NCI-H526 (cell line): ENCODE results near the gene MOV10L1.
"Not testable (repeated sequence)": the region's sequence is repeated elsewhere in the genome, so short reads cannot be mapped to it uniquely, and the experiment has no call there.

Experiments
- DNase-seq, 2 experiments: peaks; one replicate each; lab custom pipeline; 2025; lab: John Stamatoyannopoulos, UW

The MOV10L1 gene

DNA sequence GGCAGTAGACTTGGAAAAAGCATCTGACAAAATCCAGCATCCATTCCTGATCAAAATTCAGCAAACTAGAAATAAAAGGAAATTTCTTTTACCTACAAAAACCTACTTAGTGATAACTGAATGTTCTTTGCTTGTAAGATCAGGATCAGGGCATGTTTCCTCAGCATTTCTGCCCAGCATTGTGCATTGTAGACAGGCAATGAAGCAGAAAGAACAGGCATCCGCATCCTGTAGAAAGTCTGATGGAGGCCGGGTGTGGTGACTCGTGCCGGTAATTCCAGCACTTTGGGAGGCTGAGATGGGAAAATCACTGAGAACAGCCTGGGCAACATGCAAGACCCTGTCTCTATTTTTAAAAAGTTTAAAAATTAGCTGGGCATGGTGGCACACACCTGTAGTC lies 48.2 kb downstream of the MOV10L1 start:
- no peak for DNase-seq

DNA sequence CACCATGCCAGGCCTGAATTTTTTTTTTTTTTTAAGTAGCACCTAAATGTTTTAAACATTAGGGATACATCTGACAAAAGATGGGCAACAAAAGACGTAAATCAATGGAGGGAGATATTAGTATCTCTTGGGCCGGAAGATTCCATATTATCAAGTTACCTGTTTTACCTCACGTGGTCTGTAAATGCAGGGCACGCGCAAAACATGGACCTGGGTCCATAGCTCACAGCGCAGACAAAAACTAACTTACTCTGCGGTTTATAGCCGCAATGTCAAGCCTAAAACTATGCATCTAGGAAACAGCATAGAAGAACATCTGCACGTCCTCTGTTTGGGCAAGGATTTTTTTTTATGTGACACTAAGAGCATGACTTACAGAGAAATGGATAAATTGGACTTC lies 49.2 kb downstream of the MOV10L1 start:
- no peak for DNase-seq

DNA sequence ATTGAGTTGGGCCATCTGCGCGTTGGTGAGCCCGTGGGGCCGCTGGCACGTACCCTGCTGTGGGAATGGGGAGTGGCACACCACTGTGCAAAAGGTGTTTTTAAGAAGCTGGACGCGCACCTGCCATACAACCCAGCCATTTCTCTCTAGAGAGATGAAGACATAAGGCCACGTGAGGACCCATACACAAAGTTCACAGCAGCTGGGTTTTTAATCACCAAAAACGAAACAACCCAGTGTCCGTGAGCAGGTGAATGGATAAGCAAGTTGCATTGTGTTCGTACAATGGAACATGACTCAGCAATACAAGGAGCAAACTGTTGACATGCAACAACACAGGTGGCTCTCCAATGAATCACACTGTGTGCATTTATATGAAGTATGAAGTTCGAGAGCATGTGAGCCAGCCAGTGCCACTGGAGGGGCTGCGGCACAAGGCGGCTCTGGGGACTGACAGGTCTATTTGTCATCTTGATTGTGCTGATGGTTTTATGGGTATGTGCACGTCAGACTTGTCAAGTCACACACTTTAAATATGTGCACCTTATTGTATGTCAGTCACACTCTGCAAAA lies 50.1 kb downstream of the MOV10L1 start:
- no peak for DNase-seq

DNA sequence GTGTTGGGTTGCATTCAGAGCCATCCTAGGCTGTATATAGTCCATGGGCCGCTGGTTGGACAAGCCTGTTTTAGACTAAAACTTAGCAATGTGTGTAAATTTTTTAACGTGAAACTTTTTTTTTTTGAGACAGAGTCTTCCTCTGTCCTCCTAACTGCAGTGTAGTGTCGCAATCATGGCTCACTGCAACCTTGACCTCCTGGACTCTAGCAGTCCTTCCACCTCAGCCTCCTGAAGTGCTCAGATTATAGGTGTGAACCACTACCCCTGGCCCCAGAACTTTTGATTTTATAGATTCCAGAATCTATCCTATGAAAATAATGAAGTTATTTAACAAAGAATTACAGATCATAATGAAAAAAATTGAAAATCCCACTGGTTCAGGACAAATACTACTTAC lies 50.8 kb downstream of the MOV10L1 start:
- no peak for DNase-seq

DNA sequence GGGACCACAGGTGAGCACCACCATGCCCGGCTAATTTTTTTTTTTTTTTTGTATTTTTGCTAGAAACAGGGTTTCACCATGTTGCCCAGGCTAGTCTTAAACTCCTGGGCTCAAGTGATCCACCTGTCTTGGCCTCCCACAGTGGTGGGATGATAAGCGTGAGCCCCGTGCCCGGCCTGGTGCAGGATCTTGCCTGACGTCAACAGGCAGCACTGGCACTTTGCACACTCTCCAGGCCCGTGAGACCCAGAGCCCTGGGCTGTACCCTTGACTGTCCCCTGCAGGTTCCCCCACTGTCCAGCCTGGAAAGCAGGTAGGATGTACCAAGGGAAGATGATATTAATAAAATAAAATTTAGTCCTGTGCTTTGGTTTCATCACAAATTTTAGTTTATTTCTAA lies 51.7 kb downstream of the MOV10L1 start:
- DNase-seq: no peak

GRCh38 chr22:50141891-50142363 lies 52.1 kb downstream of the MOV10L1 start:
- peak in 1 of 2 experiments; percentile 16 for DNase-seq

- no peak for DNase-seq
Measured at GRCh38 chr22:50143096-50143495, 53.3 kb downstream of the MOV10L1 start.

GRCh38 chr22:50144005-50144614 lies 54.3 kb downstream of the MOV10L1 start:
- no peak for DNase-seq

DNA sequence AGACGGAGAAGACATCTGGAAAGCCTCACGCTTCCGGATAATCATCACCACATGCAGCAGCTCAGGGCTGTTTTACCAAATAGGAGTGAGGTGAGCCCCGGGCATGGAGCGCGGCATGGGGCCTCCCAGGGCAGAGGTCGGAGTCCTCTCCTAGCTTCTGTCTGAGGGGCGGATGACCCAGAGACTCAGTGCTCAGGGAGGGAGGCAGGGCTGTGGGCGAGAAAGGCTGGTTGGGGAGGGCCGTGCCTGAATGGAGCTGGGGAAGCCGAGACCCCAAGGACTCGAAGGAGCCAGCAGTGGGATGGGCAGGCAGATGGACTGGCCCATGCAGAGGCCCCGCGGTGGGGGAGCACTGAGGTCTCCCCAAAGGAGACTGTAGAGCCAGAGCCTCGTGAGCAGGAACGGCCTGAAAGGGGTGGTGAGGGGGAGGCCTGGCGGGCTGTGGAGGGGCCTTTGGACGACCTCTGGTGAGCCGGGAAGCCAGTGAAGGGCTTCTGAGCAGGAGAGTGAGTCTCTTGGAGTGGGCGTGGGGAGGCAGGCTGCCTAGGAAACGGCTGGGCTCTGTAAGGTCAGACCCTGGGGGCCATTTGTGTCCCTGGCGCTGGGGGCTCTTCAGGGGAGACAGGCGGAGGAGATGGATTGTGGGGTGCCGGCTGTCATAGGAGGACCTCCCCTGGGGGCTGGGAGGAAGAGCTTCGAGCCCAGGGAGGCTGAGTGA lies 56.1 kb downstream of the MOV10L1 start:
- no peak for DNase-seq

GRCh38 chr22:50146439-50147238 lies 56.8 kb downstream of the MOV10L1 start:
- peak in 1 of 2 experiments; percentile 61 for DNase-seq

DNA sequence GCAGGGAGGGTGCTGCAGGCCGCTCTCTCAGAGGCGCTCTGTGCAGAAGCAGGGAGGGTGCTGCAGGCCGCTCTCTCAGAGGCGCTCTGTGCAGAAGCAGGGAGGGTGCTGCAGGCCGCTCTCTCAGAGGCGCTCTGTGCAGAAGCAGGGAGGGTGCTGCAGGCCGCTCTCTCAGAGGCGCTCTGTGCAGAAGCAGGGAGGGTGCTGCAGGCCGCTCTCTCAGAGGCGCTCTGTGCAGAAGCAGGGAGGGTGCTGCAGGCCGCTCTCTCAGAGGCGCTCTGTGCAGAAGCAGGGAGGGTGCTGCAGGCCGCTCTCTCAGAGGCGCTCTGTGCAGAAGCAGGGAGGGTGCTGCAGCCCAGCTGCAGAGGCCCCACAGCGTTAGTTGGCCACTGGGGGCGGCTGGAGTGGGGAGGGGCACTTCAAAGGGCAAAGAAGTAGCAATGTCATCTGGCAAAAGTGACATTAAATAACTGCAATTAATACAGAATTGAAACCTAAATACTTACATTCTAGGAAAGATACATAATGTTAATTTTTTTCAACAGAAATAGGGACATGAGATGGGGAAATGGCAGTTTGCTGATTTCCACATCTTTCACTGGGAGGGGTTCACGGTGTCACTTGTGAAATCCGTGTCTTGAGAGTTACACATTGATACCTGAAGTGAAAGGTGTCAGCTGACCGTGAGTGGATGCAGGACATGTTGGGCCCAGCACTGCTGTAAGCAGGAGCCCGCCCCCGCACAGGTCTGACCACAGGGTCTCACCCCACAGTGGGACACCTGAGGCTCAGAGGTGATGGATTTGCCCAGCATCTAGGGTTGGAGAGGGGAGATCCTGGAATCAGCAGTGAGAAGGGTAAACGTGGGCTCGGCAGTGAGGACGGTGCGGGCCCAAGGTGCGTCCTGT lies 57.7 kb downstream of the MOV10L1 start:
- DNase-seq: not testable (repeated sequence)

GRCh38 chr22:50148166-50148500 lies 58.3 kb downstream of the MOV10L1 start:
- no peak for DNase-seq

DNA sequence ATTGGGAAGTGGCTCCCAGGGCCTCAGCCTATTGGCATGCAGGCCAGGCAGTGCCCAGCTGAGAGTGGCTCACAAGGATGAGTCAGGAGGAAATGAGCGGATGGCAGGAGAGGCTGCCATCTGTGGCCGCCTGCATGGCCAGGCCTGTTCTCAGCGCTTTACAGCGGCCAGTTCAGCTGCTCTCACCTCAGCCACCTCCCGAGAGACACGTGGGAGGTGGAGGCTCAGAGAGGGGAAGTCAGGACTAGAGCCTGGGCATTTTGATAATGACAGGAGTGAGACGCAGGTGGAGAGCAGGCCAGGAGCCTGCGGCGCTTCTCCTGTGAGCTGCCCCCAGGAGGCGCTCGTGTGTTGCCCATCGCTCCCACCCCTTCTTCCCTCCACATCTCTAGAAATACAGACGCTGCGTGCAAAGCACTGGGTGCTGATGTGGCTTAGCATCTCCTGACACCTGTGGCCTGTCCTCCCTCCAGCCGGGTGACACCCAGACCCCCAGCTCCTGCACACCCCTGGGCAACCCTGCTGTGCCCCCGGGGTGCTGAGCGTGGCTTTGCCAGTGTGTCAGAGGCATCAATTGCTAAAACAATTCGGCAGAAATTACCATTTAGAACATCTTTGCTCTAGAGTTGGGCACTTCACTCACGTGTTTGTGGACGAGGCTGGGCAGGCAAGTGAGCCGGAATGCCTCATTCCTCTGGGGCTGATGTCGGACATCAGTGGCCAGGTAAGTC lies 59.4 kb downstream of the MOV10L1 start:
- DNase-seq: peak in 1 of 2 experiments; percentile 78

DNA sequence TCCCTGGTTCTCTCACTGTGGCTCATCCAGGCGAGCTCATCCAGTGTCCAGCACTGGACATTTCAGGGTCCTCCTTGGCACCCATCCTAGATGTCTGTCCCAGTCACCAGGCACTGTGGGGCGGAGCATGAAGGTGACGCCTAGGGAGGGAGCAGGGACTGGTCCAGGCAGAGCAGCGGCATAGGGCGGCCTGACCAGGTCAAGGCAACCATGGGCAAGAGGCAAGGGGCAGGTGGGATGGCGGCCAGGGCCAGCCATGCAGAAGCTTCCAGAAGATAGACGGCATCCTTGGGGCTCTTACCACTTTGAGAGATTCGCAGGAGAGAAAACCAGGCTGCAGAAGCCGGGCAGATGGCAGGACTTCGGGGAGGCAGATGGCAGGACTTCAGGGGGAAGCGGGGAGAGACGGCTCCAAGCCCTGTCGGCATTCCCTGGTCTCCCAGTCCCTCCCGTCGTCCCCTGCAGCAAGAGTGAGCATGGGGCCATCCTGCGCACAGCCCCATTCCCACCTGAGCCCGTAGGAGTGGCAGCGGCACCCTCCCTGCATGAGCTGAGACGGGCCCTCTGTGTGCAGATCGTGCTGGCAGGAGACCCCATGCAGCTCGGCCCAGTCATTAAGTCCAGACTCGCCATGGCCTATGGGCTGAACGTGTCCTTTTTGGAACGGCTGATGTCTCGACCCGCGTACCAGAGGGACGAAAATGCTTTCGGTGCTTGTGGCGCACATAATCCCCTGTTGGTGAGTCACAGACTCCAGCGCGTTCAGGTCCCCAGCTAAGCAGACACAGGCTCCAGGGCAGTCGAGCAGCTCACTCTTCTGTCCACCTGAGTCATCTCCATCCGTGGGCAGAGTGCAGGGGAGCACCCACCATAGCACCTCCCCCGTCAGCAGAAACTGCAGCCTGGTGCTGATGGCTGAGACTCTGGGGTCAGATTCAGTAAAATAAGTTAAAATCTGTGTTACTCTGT lies 60.6 kb downstream of the MOV10L1 start:
- no peak for DNase-seq

GRCh38 chr22:50151571-50152537 lies 62.0 kb downstream of the MOV10L1 start:
- DNase-seq: no peak

GRCh38 chr22:50153056-50153755 lies 63.4 kb downstream of the MOV10L1 start:
- DNase-seq: no peak

DNA sequence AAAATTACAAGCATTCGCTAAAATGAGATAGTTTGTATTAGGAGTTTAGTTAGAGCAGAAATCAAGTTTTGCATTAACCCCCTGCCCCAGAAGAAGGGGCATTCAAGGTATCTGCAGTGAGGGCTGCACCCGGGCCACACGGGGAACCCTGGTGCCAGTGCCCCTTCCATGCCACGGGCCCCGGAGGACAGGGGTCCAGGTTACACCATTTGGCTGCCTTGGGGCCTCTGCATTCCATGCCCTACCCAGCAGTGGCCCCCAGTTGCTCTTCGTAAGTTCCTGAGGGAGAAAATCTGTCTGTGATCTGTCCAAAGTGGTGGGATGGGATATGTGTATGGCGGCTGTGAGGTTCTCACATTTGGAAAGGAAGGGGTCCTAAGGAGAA lies 63.9 kb downstream of the MOV10L1 start:
- DNase-seq: no peak
